HG02981 (cell line): ENCODE data around the gene UGT3A1.
"Not testable (repeated sequence)": the region's sequence is repeated elsewhere in the genome, so short reads cannot be mapped to it uniquely, and the experiment has no call there.

Source experiments
- ATAC-seq: cut with Tn5 transposase; IDR thresholded peaks from one replicate; pipeline ENCODE4 v1.9.1; 2021; ENCODE audit warnings: mild to moderate bottlenecking, moderate library complexity; ENCODE audit not compliant: unreplicated experiment

The UGT3A1 gene

GRCh38 chr5:35990520-35990919, 670 bp downstream of the UGT3A1 start:
- no peak for ATAC-seq

DNA sequence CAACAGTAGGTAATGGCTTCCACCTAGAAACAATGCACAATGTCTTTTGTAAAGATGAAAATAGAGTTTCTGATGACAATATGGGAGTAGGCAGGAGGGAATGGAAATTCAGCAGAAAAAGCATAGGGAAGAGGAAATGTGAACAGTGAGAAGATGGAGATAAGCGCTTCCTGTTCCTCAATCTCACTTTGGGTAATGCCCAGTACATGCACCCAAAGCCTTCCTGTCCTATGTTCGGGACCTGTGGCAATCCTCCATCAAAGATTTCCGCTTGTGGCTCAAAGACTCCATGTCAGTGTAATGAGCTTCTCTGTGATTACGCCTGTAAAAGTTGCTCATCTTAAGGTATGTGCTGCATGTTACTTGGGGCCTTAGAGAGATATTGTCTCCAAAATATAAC, 2.7 kb downstream of the UGT3A1 start:
- ATAC-seq = no peak

DNA sequence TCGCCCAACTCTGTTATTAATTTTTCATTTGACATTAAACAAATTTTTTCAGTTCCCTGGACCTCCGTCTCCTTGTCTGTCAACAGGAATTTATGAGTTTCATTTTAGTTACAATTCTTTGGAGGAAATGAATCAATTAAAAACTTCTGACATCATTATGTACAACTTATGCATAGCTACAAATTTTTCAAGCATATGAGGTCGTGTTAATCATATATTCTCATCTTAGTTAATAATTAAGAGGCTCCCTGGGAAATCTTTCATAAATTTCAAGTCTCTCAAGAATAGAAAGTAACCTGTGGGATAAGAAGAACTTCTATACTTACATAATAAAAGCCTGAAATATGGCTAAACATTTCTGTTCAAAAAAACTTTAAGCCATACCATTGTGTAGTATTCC, 3.4 kb downstream of the UGT3A1 start:
- no peak for ATAC-seq

GRCh38 chr5:35979715-35980114, 11.5 kb downstream of the UGT3A1 start:
- no peak for ATAC-seq

GRCh38 chr5:35976859-35977258, 14.3 kb downstream of the UGT3A1 start:
- ATAC-seq = not testable (repeated sequence)

GRCh38 chr5:35974570-35974969, 16.6 kb downstream of the UGT3A1 start:
- ATAC-seq = no peak

- ATAC-seq = no peak
Measured at GRCh38 chr5:35971878-35972210, 19.3 kb downstream of the UGT3A1 start.

DNA sequence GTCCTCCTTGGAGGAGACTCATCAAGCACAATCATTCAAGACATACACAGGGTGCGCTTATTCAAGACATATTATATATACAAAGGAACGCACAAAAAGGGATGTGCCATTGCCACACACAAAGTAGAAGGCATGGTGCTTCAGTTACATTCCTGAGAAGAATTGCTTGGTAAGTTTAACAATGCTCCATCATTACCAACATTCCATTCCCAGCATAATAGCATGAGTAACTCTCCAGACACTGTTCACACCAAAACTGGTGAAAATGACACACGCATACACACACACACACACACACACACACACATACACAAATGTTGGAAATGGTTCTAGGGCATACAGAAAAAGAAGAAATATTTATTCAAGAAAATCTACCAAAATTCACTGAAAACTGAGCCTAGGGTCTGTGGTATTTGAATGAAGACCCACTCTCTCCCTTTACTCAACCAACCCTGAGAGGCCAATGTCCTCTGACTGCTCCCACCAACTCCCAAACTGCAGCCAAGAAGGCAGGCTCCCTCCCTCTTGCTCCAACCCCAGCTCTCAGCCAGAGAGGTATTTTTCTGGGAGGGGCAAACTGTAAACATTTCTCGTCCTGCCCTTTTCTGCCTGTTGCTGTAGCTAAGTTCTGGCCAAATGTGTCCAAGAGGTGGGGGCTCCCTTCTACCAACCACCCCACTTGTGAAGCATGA, 19.9 kb downstream of the UGT3A1 start:
- ATAC-seq = no peak

GRCh38 chr5:35963381-35963843, 27.8 kb downstream of the UGT3A1 start:
- ATAC-seq = no peak

DNA sequence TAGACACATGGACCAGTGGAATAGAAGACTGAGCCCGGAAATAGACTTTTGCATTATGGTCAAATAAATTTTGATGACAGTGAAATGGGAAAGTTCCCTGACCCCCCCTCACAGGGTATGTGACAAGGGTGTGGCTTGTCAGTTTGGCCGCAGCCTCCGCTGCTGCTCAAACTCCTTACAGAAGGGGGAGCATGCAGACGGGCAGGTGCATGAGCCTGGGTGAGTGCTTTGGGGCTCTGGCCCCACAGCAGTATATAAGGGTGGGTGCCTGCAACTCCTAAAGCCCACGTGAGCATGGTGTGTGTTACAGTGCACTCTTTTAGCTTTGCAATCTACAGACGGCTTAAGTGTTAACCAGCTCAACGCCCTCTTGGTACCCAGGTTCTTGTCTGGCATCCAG, 30.9 kb downstream of the UGT3A1 start:
- ATAC-seq = no peak

DNA sequence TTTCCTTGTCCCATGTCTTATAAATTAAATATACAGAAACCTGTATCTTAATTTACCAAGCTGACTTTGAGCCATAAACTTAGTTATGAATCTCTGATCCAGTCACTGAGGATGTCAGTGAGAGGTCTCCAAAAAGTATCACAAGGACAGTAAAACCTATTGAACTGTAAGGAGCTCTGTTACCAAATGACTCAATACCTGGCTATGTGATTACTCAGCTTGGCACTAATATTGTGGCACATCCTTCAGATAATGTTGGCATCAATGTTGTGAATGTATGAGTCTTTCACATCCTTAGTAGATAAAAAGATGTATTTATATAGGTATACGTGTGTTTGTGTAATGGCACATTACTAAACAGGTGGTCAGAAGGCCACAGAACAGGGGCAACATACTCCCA, 34.8 kb downstream of the UGT3A1 start:
- ATAC-seq = no peak

DNA sequence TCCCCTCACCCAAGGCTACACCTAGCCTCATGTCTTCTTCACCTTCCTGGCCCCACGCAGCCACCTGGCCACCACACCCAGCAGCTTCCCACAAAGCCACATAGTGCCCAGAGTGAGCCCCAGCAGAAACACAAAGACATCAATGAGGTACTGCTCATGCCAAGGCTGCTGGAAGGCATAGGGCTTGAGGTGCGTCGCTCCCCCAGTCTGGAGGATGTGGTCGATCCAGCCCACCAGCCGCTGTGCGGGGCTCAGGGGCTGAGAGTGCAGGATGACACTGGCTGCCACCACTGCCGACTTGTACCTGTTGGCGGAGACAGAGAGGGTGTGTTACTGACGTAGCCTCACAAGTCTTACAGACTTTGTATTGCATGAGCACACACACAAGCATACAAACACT, 37.0 kb downstream of the UGT3A1 start:
- ATAC-seq = no peak

- no peak for ATAC-seq
Measured at GRCh38 chr5:35947085-35947484, 44.1 kb downstream of the UGT3A1 start.

- no peak for ATAC-seq
Measured at GRCh38 chr5:35939639-35940038, 51.6 kb downstream of the UGT3A1 start.

DNA sequence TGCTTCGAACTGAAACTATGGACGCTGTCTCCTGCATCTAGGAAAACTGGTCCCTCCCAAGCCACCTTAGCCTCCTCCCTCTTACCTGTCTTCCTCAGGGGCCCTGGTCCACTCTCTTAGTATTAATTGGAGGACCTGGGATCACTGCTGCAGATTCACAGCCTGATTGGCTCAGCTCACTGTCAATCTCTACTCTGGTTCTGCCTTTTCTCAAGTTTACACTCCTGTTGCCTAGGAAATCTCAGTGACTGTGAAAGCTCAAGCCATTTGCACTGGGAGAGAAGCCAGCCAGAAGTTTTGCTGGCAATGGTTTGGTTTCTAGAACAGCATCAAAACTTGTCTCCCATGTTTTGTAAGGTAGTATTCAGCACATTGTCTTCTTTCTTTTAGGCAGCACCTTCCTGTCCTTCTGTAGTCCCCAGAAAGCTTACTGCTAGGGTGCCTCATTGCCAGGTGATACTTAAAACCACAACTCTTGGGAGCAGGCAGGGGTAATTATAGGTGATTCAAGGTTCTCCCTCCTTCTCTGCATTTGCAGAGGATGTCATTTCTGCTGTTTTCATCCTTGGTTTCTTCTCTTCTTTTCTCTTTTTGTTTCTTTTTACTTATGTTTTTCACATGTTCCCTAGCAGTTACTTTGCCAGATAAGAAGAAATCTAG, 52.5 kb downstream of the UGT3A1 start, which contains the start of gene CAPSL:
CAPSL (minus strand) TSS at position 55 of the 660 bp plus-strand sequence. CDS start 17,502 bp downstream, outside the sequence.
- no peak for ATAC-seq

- peak; percentile 67 for ATAC-seq
Measured at GRCh38 chr5:35926389-35927051, 64.7 kb downstream of the UGT3A1 start.

- ATAC-seq = peak; percentile 69
Measured at GRCh38 chr5:35924950-35925722, 66.1 kb downstream of the UGT3A1 start.

DNA sequence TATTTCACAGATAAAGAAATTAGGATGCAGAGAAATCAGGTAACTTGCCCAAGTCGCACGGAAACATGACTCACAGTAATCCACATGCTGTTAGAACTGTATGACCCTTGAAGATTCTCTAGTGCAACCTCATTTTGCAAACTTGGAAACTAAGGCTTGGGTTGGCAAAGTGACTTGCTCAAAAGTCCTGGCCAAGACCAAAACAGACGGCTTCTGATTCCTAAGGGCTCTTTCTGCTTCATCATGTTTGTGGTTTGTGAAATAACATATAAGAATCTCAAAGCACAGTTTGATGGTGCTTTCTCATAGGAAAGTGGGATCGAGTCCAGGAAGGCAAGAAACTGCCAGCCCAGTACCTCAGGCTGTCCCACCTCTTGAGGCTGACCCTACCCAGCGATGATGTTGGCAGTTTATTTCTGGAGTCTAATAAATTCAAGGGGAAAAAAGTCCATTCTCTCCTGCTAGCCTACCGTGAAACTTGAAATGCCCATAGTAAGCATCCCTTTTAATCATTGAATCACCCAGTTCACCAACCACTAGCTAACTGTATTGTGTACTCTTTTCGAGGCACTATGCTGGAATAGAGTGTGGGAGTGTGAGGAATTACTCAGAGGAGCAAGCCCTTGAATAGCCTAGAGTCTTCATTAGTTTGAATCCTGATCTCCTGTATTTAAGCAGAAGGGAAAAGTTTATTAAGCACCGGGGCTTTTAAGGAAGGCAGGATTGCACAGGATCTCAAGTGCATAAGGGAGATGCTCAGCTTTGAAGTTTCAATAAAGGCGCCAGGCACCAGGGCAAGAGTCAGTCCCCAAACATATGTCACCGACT, 66.9 kb downstream of the UGT3A1 start:
- no peak for ATAC-seq

- no peak for ATAC-seq
Measured at GRCh38 chr5:35922468-35922867, 68.7 kb downstream of the UGT3A1 start.

GRCh38 chr5:35921930-35922329, 69.3 kb downstream of the UGT3A1 start:
- no peak for ATAC-seq
